ENCODE results near the gene FAM120A.

FAM120A gene

DNA sequence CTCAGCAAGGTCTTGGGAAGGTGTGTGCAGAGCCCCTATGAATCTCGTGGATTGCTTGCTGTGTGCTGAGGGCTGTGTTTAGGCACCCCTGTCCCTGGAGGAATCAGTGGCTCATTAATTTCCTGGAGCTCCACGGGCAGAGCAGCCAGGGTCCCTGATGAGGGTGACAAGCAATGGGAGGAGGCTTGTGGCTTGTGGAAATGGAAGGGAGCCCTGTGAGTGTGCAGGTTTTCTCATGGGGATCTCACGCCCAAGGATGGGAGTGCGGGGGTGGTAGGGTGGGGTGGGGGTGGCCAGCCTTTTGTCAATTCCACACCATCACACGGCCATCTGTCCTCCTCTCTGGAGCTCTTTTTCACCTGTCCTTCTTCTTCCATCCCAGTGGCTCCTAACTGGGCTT, 150.2 kb downstream of the FAM120A start:
- no peak for TF ChIP-seq CTCF (IDR thresholded peaks at IDR 0.05; ENCODE audit: low read depth, low read length)
- H3K36me3 ChIP-seq = no peaks in the 10 kb centered on the region
- DNase-seq = no peak

DNA sequence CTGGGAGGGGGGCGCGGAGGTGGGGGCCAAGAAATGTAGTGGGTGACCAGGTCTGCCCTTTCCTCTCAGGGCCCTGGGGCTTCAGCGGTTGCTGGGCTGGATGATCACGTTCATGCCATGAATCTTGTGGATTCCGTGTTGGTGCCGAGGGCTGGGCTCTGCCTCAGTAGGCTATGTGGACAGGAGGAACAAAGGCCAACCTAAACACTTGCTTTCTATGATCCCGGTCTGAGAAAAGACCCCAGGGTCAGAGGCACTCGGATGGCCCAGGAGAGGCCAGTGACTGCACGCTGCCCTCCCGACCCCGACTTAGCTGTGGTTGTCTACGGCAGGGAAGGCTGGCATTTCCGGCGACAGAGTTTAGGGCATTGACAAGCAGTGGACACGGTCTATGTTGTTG, 151.5 kb downstream of the FAM120A start:
- H3K4me3 ChIP-seq (ENCODE audit: low read depth, low read length) = no peak overlapping the region
- H3K9me3 ChIP-seq (ENCODE audit: severe bottlenecking) = no peaks in the 10 kb centered on the region
- no peaks in the 10 kb centered on the region for H3K27me3 ChIP-seq (ENCODE audit: insufficient read depth, low read depth, severe bottlenecking)
- H3K27ac ChIP-seq = no peak overlapping the region
- no peak for TF ChIP-seq CTCF (IDR thresholded peaks at IDR 0.05; ENCODE audit: low read depth, low read length)
- no peak for DNase-seq
- H3K36me3 ChIP-seq = no peaks in the 10 kb centered on the region

More for the DNA sequence above, 150.2 kb downstream of the FAM120A start:
- no peak overlapping the region for H3K4me3 ChIP-seq (ENCODE audit: low read depth, low read length)
- H3K27ac ChIP-seq = no peak overlapping the region
- no peaks in the 10 kb centered on the region for H3K27me3 ChIP-seq (ENCODE audit: insufficient read depth, low read depth, severe bottlenecking)
- H3K9me3 ChIP-seq (ENCODE audit: severe bottlenecking) = no peaks in the 10 kb centered on the region

GRCh38 chr9:93603906-93604326, 152.4 kb downstream of the FAM120A start:
- Histone ChIP-seq H3K4me3 (ENCODE audit: low read depth, low read length) (no peak overlapping the region), H3K27me3 (ENCODE audit: insufficient read depth, low read depth, severe bottlenecking) (no peaks in the 10 kb centered on the region), H3K27ac (no peak overlapping the region), H3K9me3 (ENCODE audit: severe bottlenecking) (no peaks in the 10 kb centered on the region), H3K36me3 (no peaks in the 10 kb centered on the region)
- TF ChIP-seq CTCF (IDR thresholded peaks at IDR 0.05; ENCODE audit: low read depth, low read length) = no peak
- no peak for DNase-seq

DNA sequence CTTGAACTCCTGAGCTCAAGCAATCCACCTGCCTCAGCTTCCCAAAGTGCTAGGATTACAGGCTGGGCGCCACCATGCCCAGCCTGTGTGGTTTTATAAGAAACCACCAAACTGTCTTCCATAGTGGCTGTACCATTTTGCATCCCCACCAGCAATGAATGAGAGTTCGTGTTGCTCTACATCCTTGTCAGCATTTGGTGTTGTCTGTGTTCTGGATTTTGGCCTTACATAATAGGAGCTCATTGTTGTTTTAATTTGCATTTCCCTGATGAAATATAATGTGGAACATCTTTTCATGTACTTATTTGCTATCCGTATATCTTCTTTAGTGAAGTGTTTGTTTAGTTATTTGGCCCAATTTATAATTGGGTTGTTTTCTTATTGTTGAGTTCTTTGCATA, 154.7 kb downstream of the FAM120A start:
- Histone ChIP-seq H3K27ac (no peak overlapping the region), H3K9me3 (ENCODE audit: severe bottlenecking) (peaks cover 12% of the 10 kb centered on the region), H3K36me3 (no peaks in the 10 kb centered on the region), H3K27me3 (ENCODE audit: insufficient read depth, low read depth, severe bottlenecking) (no peaks in the 10 kb centered on the region), H3K4me3 (ENCODE audit: low read depth, low read length) (no peak overlapping the region)
- no peak for DNase-seq
- no peak for TF ChIP-seq CTCF (IDR thresholded peaks at IDR 0.05; ENCODE audit: low read depth, low read length)

DNA sequence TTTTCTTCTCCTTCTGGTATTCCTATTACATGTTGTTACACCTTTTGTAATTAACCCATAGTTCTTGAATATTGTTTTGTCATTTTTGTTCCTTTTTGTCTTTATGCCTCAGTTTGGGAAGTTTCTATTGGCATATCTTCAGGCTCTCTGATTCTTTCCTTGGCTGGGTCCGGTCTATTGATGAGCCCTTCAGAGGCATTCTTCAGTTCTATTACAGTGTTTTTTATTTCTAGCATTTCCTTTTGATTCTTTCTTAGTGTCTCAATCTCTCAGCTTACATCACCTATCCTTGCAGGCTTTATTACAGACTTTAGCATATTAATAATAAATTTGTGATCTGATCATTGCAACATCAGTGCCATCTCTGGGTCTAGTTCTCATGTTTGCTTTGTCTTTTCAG, 158.7 kb downstream of the FAM120A start:
- Histone ChIP-seq H3K9me3 (ENCODE audit: severe bottlenecking) (peaks cover 12% of the 10 kb centered on the region), H3K36me3 (no peaks in the 10 kb centered on the region), H3K27me3 (ENCODE audit: insufficient read depth, low read depth, severe bottlenecking) (no peaks in the 10 kb centered on the region), H3K4me3 (ENCODE audit: low read depth, low read length) (no peak overlapping the region), H3K27ac (no peak overlapping the region)
- no peak for TF ChIP-seq CTCF (IDR thresholded peaks at IDR 0.05; ENCODE audit: low read depth, low read length)
- no peak for DNase-seq

- Histone ChIP-seq H3K27me3 (ENCODE audit: insufficient read depth, low read depth, severe bottlenecking) (no peaks in the 10 kb centered on the region), H3K4me3 (ENCODE audit: low read depth, low read length) (no peak overlapping the region), H3K36me3 (no peaks in the 10 kb centered on the region), H3K9me3 (ENCODE audit: severe bottlenecking) (peaks cover 12% of the 10 kb centered on the region), H3K27ac (no peak overlapping the region)
- DNase-seq = no peak
- no peak for TF ChIP-seq CTCF (IDR thresholded peaks at IDR 0.05; ENCODE audit: low read depth, low read length)
Measured at GRCh38 chr9:93612052-93612795, 160.7 kb downstream of the FAM120A start.
